Head of caudate nucleus (tissue), 42 donors: ENCODE results near the gene KRT71.

ENCODE experiments used
- DNase-seq, 42 donors: peaks; one replicate each; pipeline versions ENCODE4 v3.0.0 to v3.0.0-alpha.2; 2020 to 2021; ENCODE audit warnings: mixed read lengths in 7 of 42
- intact Hi-C: fragments of 100-400 bp; cut with DNase I; formaldehyde crosslinking; loops from one replicate; pipeline ENCODE4 v1.15.0; 2022

Gene KRT71

DNA sequence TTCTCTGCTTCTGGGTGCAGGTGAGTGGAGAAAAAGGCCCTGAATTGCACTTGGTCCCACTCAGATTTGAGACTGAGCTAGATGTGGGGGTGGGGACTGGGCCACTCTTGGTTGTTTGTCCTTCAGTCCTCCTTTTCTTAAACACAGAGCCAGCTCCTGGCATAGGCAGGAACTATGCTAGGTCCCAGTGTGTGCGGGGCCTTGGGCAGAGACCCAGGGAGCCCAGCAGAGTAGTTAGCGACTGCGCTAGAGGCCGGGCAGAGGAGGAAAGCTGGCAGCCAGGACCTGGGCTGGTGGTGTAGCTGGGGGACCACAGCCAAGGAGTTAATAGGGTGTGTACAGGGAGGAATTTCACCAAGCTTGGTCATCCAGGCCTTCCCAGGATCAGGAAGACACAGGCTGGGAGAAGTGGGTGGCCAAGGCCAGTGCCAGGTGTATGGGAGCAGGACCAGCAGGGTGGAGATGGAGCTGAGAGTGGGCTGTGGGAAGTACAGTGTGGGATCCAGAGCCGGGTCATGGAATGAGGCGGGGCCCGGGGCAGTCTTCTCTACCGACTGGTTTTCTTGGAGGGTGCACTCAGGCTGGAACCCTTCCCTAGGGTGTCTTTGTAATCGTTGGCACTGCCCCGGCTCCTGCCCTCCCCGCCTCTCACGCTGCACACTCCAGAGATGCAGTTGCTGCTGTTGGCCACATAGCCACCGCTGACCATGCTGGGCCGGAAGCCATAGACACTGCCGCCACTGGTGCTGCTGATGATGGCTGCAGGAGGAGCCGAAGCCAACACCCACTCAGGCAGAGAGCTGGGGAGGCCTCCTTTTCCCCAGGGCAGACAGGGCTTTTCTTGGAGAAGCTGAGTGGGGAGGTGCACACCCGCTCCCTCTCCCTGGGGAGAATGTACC lies 8.7 kb downstream of the KRT71 start:
- DNase-seq: peak in 36 of 42 donors; percentile 14 to 78 (median 52)

DNA sequence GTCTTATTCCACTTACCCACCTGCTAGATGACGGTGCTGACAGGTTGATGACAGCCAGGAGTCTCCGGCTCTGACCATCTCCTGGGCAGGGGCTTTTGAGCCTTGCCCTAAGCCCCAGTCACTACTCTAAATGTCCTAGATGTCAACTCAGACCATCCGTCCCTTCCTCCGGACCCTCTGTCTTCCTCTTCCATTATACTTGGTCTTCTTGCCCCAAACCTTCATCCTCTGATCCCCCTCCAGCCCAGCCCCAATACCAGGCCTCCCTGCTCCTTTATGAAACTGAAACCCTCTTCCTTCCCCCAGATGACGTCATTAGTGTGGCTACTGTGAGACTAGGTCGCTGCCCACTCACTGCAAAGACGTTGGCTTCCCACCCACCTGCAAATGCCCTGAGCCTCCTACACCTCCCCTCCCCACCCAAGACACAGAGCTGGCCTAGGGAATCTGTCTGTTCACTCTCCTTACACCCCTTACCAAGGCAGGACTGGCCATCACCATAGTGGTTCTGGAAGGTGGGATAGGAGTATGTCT lies 10.1 kb downstream of the KRT71 start:
- intact Hi-C loops: no loop called here

More for the DNA sequence above, 8.7 kb downstream of the KRT71 start:
- intact Hi-C loops: no loop called here

DNA sequence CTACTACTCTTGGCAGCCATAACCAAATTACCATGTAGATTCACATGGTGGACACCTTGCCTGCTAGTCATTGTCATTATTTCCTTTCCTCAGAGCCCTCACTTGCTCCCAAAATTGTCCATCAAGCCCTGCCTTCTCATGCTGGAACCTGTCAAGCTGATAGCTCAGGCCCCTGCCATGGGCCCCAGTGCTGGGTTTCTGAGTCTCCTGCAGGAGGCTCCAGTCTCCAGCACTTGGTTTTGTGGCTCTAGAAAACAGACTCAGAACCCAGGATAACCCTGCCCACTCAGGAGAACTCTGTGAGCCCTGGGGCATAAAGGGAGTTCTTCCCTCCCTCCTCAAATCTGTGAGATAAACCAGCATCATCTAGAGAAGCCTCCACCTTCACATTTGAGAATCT lies 10.8 kb downstream of the KRT71 start:
- intact Hi-C loops: no loop called here
- no peak for DNase-seq

More for the DNA sequence above, 10.1 kb downstream of the KRT71 start:
- DNase-seq: no peak

DNA sequence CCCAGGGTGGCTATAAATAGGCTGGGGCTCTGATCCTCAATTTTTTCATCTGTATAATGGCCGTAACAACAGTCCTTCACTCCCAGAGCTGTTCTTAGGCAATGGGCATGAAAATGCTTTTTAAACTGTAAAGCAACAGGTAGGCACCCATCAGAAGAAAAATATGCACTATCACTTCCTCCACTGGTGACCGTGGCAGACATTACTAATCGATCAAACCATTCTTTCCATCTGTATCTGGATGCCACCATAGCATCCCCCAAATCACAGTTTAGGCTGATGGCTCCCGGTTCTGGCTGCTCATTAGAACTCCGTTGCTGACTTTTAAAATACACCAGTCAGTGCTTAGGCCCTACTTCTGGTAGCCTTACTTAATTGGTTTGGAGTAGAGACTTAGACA lies 11.2 kb downstream of the KRT71 start:
- intact Hi-C loops: no loop called here
- no peak for DNase-seq

DNA sequence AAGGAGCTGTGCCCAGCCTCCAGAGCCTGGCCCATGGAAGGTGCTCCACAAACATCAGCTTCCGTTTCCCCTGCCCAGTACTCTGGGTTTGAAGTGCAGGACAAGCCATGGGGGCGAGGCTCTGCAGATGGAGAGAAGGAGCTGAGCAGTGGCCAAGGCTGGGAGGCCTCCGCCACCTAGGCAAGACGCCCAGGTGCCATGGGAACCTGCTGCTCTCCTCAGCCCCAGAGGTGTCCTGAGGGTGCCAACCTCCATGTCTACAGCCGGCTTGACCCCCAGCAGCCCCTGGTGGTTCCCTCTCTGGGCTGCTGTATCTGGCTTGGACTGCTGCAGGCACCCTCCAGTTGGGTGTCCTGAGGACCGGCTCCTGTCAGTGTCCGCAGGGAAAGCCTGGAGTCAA lies 12.4 kb downstream of the KRT71 start:
- intact Hi-C loops: no loop called here
- no peak for DNase-seq

DNA sequence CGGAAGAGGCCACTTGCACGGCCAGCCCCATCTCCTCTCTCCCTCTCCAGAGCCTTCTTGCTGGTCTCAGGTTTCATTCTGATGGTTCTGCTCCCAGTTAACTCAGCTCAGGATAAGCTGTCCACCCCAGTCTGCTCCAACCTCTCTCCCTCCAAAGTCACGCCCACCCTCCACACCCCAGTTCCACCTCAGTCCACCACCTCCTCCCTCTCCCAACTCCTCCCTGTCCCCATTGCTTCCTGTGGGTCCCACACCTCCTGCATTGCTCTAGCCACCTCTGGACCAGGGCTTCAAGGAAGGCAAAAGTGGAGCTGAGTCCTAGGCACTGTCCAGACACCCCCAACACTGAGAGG lies 13.1 kb downstream of the KRT71 start:
- DNase-seq: no peak
- intact Hi-C loops: no loop called here

DNA sequence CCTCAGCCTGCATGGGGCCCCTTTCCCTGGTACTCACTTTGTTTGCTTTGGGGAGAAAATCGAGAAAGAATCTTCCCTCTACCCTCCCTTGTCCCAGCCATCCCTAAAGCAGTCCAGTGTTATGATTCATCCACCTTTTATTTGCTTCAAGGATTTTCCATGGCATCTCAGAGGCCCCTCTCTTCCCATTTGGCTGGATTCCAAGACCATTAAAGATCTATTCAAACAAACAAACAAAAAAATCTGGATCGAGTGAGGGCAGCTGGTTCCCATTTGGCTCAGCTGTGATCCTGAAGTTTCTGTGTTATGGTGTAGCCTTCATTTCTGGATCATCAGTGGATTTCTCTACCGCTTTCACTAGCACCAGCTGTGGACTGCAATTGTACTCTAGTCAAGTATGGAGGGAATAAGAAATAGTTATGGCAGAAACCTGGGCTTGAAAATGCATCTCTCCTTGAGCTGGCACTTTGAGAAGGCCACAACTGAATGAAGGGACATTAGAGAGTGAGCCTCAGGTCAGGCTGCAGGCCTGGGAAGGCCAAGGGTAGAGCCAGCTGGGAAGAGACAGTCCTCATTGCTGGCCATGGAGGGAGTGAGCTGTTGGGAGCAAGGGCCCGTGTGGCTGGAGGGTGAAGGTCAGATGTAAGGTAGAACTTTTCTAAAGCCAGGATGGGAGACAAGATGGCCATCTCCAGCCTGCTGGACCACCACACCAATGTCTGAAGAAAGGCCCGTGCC lies 13.7 kb downstream of the KRT71 start:
- no peak for DNase-seq
- intact Hi-C loops: no loop called here

DNA sequence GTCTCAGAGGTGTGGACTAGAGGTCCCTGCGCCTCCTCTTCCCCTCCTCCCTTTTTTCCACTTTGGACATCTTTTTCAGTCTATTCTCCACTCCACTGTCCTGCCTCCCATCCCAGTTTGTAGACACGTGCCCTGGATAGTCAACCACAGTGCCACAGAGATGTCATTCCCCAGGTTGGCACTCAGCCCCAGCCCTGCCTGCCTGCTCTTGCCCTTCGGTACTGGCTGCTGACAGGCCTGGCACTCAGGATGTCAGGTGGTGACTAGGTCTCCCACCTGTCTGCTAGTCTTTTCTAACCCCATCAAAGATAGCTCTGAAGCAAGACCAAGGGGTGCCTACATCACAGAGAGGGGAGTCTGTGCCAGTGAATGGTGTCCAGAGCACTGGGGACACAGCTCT lies 15.8 kb downstream of the KRT71 start:
- no peak for DNase-seq
- intact Hi-C loops: no loop called here

DNA sequence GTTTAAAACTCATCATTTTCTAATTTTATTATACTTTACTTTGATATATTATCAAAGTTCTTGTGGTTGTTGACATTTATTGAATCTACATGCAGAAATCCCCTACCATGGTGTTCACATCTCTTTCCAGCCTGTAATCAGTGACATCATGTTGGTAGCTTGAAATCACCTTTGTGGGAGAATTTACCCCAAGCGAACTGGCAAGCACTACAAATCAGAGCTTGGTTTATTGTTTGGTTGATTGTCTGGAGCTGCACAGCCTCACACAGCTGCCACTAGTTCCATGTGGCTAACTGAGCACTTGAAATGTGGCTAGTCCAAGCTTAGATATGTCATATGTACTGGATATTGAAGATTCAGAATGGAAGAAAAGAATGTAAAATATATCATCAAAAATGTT lies 17.4 kb downstream of the KRT71 start:
- intact Hi-C loops: no loop called here
- DNase-seq: no peak

DNA sequence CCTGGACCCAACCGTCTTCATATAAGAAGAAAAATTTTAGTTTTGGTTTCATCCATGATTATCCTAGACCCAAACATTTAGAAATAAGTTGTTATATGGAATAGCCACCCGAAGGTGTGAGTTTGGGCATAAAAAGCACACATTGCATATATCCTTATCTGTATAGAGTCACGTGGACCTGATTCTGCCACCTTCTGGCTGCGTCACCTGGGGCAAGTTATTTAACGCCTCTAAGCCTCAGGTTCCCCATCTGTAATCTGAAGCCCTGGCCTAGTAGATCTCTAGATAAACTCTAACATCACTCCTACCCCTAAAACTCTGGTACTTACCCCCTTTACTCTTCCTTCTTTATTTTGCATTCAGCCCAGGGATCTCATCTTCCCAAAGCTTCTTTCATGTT lies 18.5 kb downstream of the KRT71 start:
- no peak for DNase-seq

DNA sequence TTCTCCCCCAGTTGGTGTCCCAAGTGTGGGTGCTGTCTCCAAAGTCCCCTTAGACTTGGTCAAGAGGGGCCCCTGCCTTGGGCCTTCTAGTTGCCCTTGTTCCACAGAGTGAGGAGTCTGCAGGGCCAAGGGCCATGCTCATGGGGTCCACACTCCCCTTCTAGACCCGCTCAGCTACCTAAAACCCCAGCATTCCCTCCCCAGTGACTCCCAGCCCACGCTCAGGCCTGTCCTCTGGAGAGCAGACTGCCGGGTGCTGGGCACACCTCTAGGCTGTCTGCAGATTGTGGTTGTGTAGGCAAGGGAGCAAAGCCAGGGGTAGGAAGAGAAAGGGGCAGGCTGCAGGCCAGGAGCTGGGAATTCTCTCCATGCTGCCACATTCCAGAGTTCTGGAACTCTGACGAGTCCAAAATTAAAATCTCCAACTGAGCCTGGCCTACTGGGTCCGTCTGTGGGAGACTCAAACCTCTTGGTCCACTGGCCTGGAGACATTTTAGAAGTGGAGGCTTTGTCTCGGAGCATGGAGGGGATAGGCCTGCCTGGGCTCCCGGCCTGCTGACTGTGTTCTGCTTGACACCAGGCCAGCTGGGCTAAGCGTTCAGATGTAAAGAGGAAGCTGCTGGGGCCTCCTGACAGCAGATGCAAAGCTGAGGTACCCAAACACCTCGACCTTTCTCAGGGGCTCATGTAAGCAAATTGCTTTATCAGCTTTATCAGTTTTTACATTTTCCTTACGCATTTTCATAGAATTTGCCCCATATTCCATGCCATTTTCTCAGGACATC lies 19.1 kb downstream of the KRT71 start:
- intact Hi-C loops: no loop called here
- DNase-seq: peak in 5 of 42 donors; percentile 17 to 56 (median 33)

More for the DNA sequence above, 18.5 kb downstream of the KRT71 start:
- intact Hi-C loops: no loop called here

DNA sequence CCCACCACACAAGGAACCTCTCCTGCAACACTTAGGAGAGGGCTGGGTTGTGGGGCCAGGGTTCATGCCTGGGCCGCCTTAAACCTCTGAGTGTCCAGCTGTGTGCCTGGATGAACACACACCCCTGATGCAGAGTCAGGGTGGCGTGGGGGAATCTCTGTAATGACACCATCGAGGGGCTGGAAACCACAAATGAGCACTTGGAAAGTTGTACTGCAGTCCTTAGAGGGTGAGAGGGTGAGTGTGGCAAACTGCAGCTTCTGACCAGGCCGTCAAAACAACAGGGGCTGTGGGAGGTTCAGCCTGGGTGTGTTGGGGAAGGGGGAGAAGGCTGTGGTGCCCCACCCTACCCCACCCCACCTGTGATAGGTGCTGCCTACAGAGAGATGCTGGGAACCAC lies 20.3 kb downstream of the KRT71 start:
- no peak for DNase-seq
- intact Hi-C loops: no loop called here

DNA sequence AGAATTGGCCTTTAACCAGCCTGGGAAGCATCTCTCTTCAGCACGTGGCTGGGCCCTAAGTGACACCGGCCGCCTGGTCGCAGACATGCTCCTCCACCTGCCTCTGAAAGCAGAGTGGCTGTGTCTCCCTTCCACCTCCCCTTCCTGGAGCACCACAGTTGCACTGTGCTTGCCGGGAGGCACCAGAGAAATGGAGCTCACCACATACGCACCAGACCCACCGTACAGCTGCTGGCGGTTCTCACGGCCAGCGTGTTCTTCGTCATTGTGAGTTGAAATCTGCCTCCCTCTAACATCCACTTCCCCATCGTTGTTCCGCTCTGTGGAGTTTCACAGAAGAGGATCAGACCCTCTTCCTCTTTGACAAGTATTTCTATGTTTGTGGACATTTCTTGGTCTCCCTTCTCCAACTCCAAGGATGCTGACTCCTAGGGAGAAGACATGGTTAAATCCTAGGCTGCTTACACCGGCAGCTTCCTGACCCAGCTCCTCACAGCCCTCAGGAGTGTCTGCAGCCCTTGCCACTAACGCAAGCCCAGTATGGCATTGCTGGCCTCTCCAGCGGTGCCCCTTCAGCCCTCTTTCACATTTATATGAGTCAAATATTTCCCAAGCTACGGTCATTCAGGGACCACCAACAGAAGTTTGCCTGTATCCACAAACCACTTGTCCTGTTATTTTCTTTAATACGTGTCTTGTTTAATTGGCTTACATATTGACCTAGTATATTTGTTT lies 21.2 kb downstream of the KRT71 start:
- intact Hi-C loops: no loop called here
- peak in 6 of 42 donors; percentile 18 to 48 (median 26) for DNase-seq

DNA sequence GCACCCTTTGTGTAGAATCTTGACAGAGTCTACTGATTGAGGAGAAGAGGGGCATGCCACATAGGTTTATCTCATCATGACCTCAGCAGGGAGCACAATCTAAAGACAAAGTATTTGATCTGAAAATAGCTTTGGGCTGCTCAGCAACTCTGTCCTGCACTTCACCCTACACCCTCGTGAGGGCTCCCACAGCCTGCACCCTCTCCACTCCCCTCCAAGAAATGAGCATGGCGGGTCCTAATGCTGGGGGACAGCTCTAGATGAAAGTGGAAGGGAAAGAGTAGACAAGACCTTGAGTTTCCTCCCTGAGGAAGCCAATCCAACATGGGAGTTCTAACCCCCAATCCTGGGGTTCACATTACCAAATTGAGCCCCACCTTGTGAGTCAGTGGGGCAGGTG lies 22.0 kb downstream of the KRT71 start:
- DNase-seq: peak in 3 of 42 donors; percentile 2 to 23 (median 4)
- intact Hi-C loops: no loop called here

DNA sequence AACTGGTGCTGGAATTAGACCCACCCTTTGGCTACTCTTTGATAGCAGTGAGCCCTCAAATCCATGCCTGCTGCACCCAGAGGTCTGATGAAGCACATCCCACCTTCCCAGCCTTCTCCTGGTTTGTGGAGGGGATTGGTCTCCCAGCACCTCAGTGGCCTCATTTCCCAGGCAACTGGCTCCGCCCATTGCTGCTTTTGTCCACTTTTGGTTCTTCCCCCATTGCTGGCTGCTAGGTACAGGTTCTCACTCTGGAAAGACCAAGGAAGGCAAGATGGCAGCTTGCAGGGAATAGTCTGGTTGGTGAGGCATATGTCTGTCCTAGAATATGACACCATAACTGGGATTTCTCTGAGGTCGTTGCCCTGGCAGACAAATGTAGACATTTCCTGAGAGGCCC lies 22.6 kb downstream of the KRT71 start:
- intact Hi-C loops: no loop called here
- DNase-seq: peak in 2 of 42 donors; percentile 5 to 18

DNA sequence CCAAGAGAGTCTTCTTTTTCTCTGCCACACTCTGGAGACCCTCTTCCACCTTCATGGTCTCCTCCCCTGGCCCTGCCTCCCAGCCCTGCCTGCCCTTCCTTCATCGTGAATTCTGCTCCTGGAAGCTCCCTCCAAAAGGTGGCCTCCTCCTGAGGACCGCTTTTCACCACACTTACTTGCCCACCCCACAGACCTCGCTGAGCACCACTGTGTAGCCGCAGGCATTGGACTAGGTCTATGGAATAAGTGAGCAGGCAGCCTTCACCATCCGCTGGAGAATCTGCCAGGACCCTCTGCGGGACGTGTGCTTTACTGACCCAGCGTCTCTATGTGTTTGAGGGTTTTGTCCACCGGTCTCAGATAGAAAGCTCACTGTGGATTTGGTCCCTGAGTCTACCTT lies 23.1 kb downstream of the KRT71 start:
- DNase-seq: peak in 6 of 42 donors; percentile 1 to 41 (median 5)
- intact Hi-C loops: no loop called here

DNA sequence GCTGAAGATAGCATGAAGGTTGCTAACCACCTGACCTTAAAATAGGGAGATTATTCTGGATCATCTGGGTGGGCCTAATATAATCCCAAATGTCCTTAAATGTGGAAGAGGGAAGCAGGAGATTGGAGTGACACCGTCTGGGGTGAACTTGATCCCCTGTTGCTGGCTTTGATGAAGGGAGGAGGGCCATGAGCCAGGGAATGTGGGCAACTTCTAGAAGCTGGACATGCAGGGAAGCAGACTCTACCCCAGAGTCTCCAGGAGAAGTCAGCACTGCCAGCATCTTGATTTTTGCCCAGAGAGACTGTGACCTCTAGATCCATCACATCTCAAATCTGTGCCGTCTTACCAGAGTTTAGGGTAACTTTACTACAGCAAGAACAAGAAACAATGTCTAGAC lies 23.5 kb downstream of the KRT71 start:
- peak in 7 of 42 donors; percentile 1 to 27 (median 3) for DNase-seq
- intact Hi-C loops: no loop called here

DNA sequence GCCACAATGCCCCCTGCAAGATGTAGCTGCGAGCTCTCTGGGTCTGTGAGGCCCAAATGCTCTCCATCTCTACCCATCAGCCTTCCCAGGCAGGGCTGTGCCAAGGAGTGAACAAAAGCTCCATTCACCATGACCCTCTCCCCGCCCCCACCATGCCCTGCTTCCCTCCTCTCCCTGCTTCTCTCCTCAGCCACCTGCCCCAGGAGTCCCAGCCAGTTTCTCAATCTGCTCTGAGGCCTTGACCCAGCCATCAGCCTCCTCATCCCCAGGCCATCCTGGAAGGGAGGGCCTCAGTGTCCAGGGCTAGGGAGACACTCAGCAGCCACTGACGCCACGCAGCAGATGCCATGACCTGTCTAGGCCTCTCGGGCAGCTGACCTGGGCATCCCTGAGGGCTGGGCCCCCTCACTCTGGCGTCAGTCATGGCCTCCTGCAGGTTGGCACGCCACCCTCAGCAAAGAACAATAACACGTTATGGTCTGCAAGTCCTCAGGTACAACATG lies 24.3 kb downstream of the KRT71 start:
- peak in 41 of 42 donors; percentile 53 to 86 (median 74) for DNase-seq
- intact Hi-C loops: no loop called here
